Heart left ventricle (tissue), 13 donors: ENCODE data around the gene MS4A10.

Experiments used
- CTCF ChIP-seq, 12 donors: fragments of 200-600 bp; sonication (generic) in 4 of 12; IDR thresholded peaks; one replicate each; pipeline versions ENCODE4 v1.5.0 to v1.8.0; 2018 to 2022; ENCODE audit warnings: antibody characterized with exemption in 12 of 12, mild to moderate bottlenecking in 5 of 12
- POLR2A ChIP-seq, 2 donors: fragments of 450-650 bp; IDR thresholded peaks; one replicate each; pipeline ENCODE4 v1.6.1; 2017; ENCODE audit warnings: antibody characterized with exemption in 2 of 2, mild to moderate bottlenecking in 2 of 2, moderate library complexity in 2 of 2
- donor health status: ischemic (EF 13 %, LVEDD 7.1; RV severe dilation, severe dysfunction).
- donor health status: DM: no; HTN: yes; CAD: no.
- donor health status: DM: no; HTN: no; CAD: no.
- donor health status: ischemic (EF 25% LVEDD 6.9; RV normal size, moderate dysfunction).
- donor health status: ischemic (EF 25% LVEDD 5.7; RV mildly dilated, moderate dysfunction).
- donor health status: ischemic (EF 35%, LVEDD 5.7; RV mildly dilated, moderate dysfunction).
- donor health status: nonischemic (EF 11% LVEDD 7.7; RV severe dilation, severe dysfunction).
- donor health status: DM: yes; HTN: yes; CAD: no.
- donor health status: PGD.
- donor health status: ischemic (EF 29% LVEDD 5.4; RV normal size, mild dysfunction).
- donor health status: nonischemic (EF 23%, LVEDD 6.1; RV moderate dilation, normal function).

- TF ChIP-seq CTCF (IDR thresholded peaks at IDR 0.05) (no peak), POLR2A (IDR thresholded peaks at IDR 0.05) (no peak)
These were observed 4.4 kb upstream of the MS4A10 start for GRCh38 chr11:60780774-60781173.
